ENCODE data around the gene CHCHD10.

DNA sequence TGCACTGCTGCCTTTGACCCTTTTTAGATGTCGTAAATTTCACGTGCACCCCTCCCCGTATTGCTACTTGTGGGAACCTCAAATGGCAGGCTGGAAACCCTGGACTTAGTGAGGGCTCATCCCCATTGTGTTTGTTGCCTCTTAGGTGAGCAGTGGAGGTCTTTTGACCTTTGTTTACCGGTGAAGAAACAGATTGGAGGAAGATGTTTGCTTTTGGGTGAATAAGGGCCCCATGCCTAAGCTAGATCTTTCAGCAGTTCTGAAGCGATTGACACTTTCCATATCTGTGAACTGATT is 19.8 kb upstream of the CHCHD10 start:
- TF ChIP-seq POLR2A (IDR thresholded peaks at IDR 0.05; ENCODE audit: low read length) (no peak), GATA1 (IDR thresholded peaks at IDR 0.05; ENCODE audit: low read depth, low read length) (no peak)
